ENCODE data around the gene NDUFA7.

Gene NDUFA7

GRCh38 chr19:8324186-8325050, 3.2 kb upstream of the NDUFA7 start:
- no peak overlapping the region; the same call in 1 of the 2 replicates for H3K27ac ChIP-seq (ENCODE audit: low read depth, low read length)
- H3K79me2 ChIP-seq (ENCODE audit: control insufficient read depth, low read length), result peaks cover 37% of the 10 kb centered on the region
- H3K4me3 ChIP-seq (ENCODE audit: low read length), result peak overlapping the region; percentile 47
- peaks cover 23% of the 10 kb centered on the region for H4K20me1 ChIP-seq (ENCODE audit: control insufficient read depth, insufficient read depth, low read depth, low read length)
- H3K9me2 ChIP-seq (replicated peaks; ENCODE audit: control insufficient read depth, low read length), result no peaks in the 10 kb centered on the region
- peaks cover 44% of the 10 kb centered on the region for H3K4me1 ChIP-seq (ENCODE audit: control insufficient read depth, low read length)
- peaks cover 38% of the 10 kb centered on the region for H3F3A ChIP-seq (ENCODE audit: control insufficient read depth, insufficient read depth)
- peaks cover 7% of the 10 kb centered on the region; the same call in 1 of the 2 replicates for H3K27me3 ChIP-seq (ENCODE audit: control insufficient read depth, low read length)
- peaks cover 41% of the 10 kb centered on the region for H3K36me3 ChIP-seq (ENCODE audit: control insufficient read depth, low read length)
- TF ChIP-seq CTCF (IDR thresholded peaks at IDR 0.05; ENCODE audit: low read depth, low read length, poor library complexity, severe bottlenecking) (peak; percentile 22), EZH2phosphoT487 (IDR thresholded peaks at IDR 0.05; ENCODE audit: borderline replicate concordance, low read length) (no peak)
- no peaks in the 10 kb centered on the region for H3K9me3 ChIP-seq (ENCODE audit: control insufficient read depth, insufficient read depth, low read length)
- H3K4me2 ChIP-seq (ENCODE audit: low read length), result peak overlapping the region; percentile 82

DNA sequence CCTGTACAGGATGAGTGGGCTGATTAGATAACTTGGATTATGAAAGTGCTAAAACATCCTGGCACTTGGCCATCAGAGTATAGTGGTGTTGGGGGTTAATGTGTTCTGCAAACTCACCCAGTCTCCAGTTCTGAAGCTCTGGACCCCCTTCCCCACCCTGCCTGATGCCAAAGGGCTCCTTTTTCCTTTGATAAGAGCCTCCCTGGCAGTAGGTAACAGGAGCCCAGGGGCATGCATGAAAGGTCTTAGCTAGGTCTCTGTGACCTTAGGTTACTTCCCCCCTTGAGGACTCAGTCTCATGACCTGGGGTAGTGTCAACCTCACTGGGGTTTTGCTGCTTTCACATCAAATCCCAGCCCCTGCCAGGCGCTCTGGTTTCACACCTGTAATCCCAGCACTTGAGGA, 2.6 kb upstream of the NDUFA7 start:
- peaks cover 44% of the 10 kb centered on the region for H3K79me2 ChIP-seq (ENCODE audit: control insufficient read depth, low read length)
- H4K20me1 ChIP-seq (ENCODE audit: control insufficient read depth, insufficient read depth, low read depth, low read length), result peaks cover 23% of the 10 kb centered on the region
- H3F3A ChIP-seq (ENCODE audit: control insufficient read depth, insufficient read depth), result peaks cover 38% of the 10 kb centered on the region
- H3K27ac ChIP-seq (ENCODE audit: low read depth, low read length), result no peak overlapping the region
- H3K9me3 ChIP-seq (ENCODE audit: control insufficient read depth, insufficient read depth, low read length), result no peaks in the 10 kb centered on the region
- TF ChIP-seq EZH2phosphoT487 (IDR thresholded peaks at IDR 0.05; ENCODE audit: borderline replicate concordance, low read length), result no peak
- TF ChIP-seq CTCF (IDR thresholded peaks at IDR 0.05; ENCODE audit: low read depth, low read length, poor library complexity, severe bottlenecking), result no peak
- H3K9me2 ChIP-seq (replicated peaks; ENCODE audit: control insufficient read depth, low read length), result no peaks in the 10 kb centered on the region
- H3K36me3 ChIP-seq (ENCODE audit: control insufficient read depth, low read length), result peaks cover 44% of the 10 kb centered on the region
- peaks cover 7% of the 10 kb centered on the region; the same call in 1 of the 2 replicates for H3K27me3 ChIP-seq (ENCODE audit: control insufficient read depth, low read length)
- peak overlapping the region; percentile 47; the same call in 1 of the 2 replicates for H3K4me3 ChIP-seq (ENCODE audit: low read length)
- H3K4me2 ChIP-seq (ENCODE audit: low read length), result peak overlapping the region; percentile 82
- H3K4me1 ChIP-seq (ENCODE audit: control insufficient read depth, low read length), result peaks cover 51% of the 10 kb centered on the region

- Histone ChIP-seq H3K4me1 (ENCODE audit: control insufficient read depth, low read length) (peaks cover 61% of the 10 kb centered on the region), H3K9me3 (ENCODE audit: control insufficient read depth, insufficient read depth, low read length) (no peaks in the 10 kb centered on the region), H3K27me3 (ENCODE audit: control insufficient read depth, low read length) (peaks cover 3% of the 10 kb centered on the region; the same call in 1 of the 2 replicates), H4K20me1 (ENCODE audit: control insufficient read depth, insufficient read depth, low read depth, low read length) (peaks cover 23% of the 10 kb centered on the region), H3K9me2 (replicated peaks; ENCODE audit: control insufficient read depth, low read length) (no peaks in the 10 kb centered on the region), H3K36me3 (ENCODE audit: control insufficient read depth, low read length) (peaks cover 48% of the 10 kb centered on the region), H3K4me2 (ENCODE audit: low read length) (peak overlapping the region; percentile 82), H3K79me2 (ENCODE audit: control insufficient read depth, low read length) (peaks cover 54% of the 10 kb centered on the region), H3K27ac (ENCODE audit: low read depth, low read length) (peak overlapping the region; percentile 67), H3K4me3 (ENCODE audit: low read length) (peak overlapping the region; percentile 92), H3F3A (ENCODE audit: control insufficient read depth, insufficient read depth) (peaks cover 40% of the 10 kb centered on the region)
- TF ChIP-seq CTCF (IDR thresholded peaks at IDR 0.05; ENCODE audit: low read depth, low read length, poor library complexity, severe bottlenecking), result no peak
- TF ChIP-seq EZH2phosphoT487 (IDR thresholded peaks at IDR 0.05; ENCODE audit: borderline replicate concordance, low read length), result no peak
Measured at GRCh38 chr19:8322638-8322997, 1.4 kb upstream of the NDUFA7 start.

All from DOHH2 (cell line).